ENCODE measurements around the gene SCT.

Gene SCT

GRCh38 chr11:623349-623869 lies 3.6 kb downstream of the SCT start:
- no peaks in the 10 kb centered on the region for H3K9me3 ChIP-seq (ENCODE audit: control insufficient read depth, insufficient read depth, low read length)
- no CpG with 5 or more reads among the region's 15 CpGs for WGBS (ENCODE audit: insufficient coverage, insufficient read length)
- no peak overlapping the region for H3K27ac ChIP-seq (ENCODE audit: low read length)
- H3K4me1 ChIP-seq (ENCODE audit: control insufficient read depth, insufficient read depth, low read length): no peaks in the 10 kb centered on the region
- H3K27me3 ChIP-seq (ENCODE audit: control insufficient read depth, insufficient read depth, low read length): peaks cover 4% of the 10 kb centered on the region
- no peaks in the 10 kb centered on the region for H3K36me3 ChIP-seq (ENCODE audit: control insufficient read depth, insufficient read depth, low read length)
- DNase-seq (ENCODE audit: low read depth, low spot score): no peak
- H3K4me3 ChIP-seq (ENCODE audit: low read length): no peak overlapping the region

GRCh38 chr11:621838-622237 lies 5.1 kb downstream of the SCT start:
- no peaks in the 10 kb centered on the region for H3K27me3 ChIP-seq (ENCODE audit: control insufficient read depth, insufficient read depth, low read length)
- no peaks in the 10 kb centered on the region for H3K9me3 ChIP-seq (ENCODE audit: control insufficient read depth, insufficient read depth, low read length)
- WGBS (ENCODE audit: insufficient coverage, insufficient read length): no CpG with 5 or more reads among the region's 27 CpGs
- no peaks in the 10 kb centered on the region for H3K36me3 ChIP-seq (ENCODE audit: control insufficient read depth, insufficient read depth, low read length)
- DNase-seq (ENCODE audit: low read depth, low spot score): no peak
- no peak overlapping the region for H3K27ac ChIP-seq (ENCODE audit: low read length)
- H3K4me3 ChIP-seq (ENCODE audit: low read length): no peak overlapping the region
- no peaks in the 10 kb centered on the region for H3K4me1 ChIP-seq (ENCODE audit: control insufficient read depth, insufficient read depth, low read length)

GRCh38 chr11:620935-621814 lies 5.8 kb downstream of the SCT start:
- Histone ChIP-seq H3K36me3 (ENCODE audit: control insufficient read depth, insufficient read depth, low read length) (no peaks in the 10 kb centered on the region), H3K4me3 (ENCODE audit: low read length) (no peak overlapping the region), H3K4me1 (ENCODE audit: control insufficient read depth, insufficient read depth, low read length) (no peaks in the 10 kb centered on the region), H3K27me3 (ENCODE audit: control insufficient read depth, insufficient read depth, low read length) (no peaks in the 10 kb centered on the region), H3K9me3 (ENCODE audit: control insufficient read depth, insufficient read depth, low read length) (no peaks in the 10 kb centered on the region), H3K27ac (ENCODE audit: low read length) (no peak overlapping the region)
- WGBS (ENCODE audit: insufficient coverage, insufficient read length): no CpG with 5 or more reads among the region's 45 CpGs
- DNase-seq (ENCODE audit: low read depth, low spot score): no peak

GRCh38 chr11:620201-620600 lies 6.8 kb downstream of the SCT start:
- WGBS (ENCODE audit: insufficient coverage, insufficient read length): no CpG with 5 or more reads among the region's 13 CpGs
- Histone ChIP-seq H3K4me1 (ENCODE audit: control insufficient read depth, insufficient read depth, low read length) (peaks cover 1% of the 10 kb centered on the region; the same call in 1 of the 2 replicates), H3K27ac (ENCODE audit: low read length) (no peak overlapping the region), H3K27me3 (ENCODE audit: control insufficient read depth, insufficient read depth, low read length) (no peaks in the 10 kb centered on the region), H3K4me3 (ENCODE audit: low read length) (no peak overlapping the region), H3K36me3 (ENCODE audit: control insufficient read depth, insufficient read depth, low read length) (no peaks in the 10 kb centered on the region), H3K9me3 (ENCODE audit: control insufficient read depth, insufficient read depth, low read length) (no peaks in the 10 kb centered on the region)
- no peak for DNase-seq (ENCODE audit: low read depth, low spot score)

GRCh38 chr11:619628-620050 lies 7.3 kb downstream of the SCT start:
- Histone ChIP-seq H3K27me3 (ENCODE audit: control insufficient read depth, insufficient read depth, low read length) (no peaks in the 10 kb centered on the region), H3K27ac (ENCODE audit: low read length) (no peak overlapping the region), H3K4me3 (ENCODE audit: low read length) (no peak overlapping the region), H3K36me3 (ENCODE audit: control insufficient read depth, insufficient read depth, low read length) (no peaks in the 10 kb centered on the region; the same call in 1 of the 2 replicates), H3K4me1 (ENCODE audit: control insufficient read depth, insufficient read depth, low read length) (peaks cover 1% of the 10 kb centered on the region; the same call in 1 of the 2 replicates), H3K9me3 (ENCODE audit: control insufficient read depth, insufficient read depth, low read length) (no peaks in the 10 kb centered on the region)
- DNase-seq (ENCODE audit: low read depth, low spot score): no peak
- no CpG with 5 or more reads among the region's 22 CpGs for WGBS (ENCODE audit: insufficient coverage, insufficient read length)

- Histone ChIP-seq H3K4me3 (ENCODE audit: low read length) (no peak overlapping the region), H3K27ac (ENCODE audit: low read length) (no peak overlapping the region), H3K4me1 (ENCODE audit: control insufficient read depth, insufficient read depth, low read length) (peaks cover 1% of the 10 kb centered on the region; the same call in 1 of the 2 replicates), H3K36me3 (ENCODE audit: control insufficient read depth, insufficient read depth, low read length) (no peaks in the 10 kb centered on the region; the same call in 1 of the 2 replicates), H3K9me3 (ENCODE audit: control insufficient read depth, insufficient read depth, low read length) (no peaks in the 10 kb centered on the region), H3K27me3 (ENCODE audit: control insufficient read depth, insufficient read depth, low read length) (no peaks in the 10 kb centered on the region)
- no peak for DNase-seq (ENCODE audit: low read depth, low spot score)
- WGBS (ENCODE audit: insufficient coverage, insufficient read length): no CpG with 5 or more reads among the region's 24 CpGs
These were observed 7.9 kb downstream of the SCT start for GRCh38 chr11:618856-619627.

GRCh38 chr11:617912-618682 lies 8.9 kb downstream of the SCT start:
- Histone ChIP-seq H3K27ac (ENCODE audit: low read length) (no peak overlapping the region), H3K36me3 (ENCODE audit: control insufficient read depth, insufficient read depth, low read length) (peaks cover 1% of the 10 kb centered on the region; the same call in 1 of the 2 replicates), H3K9me3 (ENCODE audit: control insufficient read depth, insufficient read depth, low read length) (no peaks in the 10 kb centered on the region), H3K27me3 (ENCODE audit: control insufficient read depth, insufficient read depth, low read length) (no peaks in the 10 kb centered on the region), H3K4me1 (ENCODE audit: control insufficient read depth, insufficient read depth, low read length) (peaks cover 3% of the 10 kb centered on the region; the same call in 1 of the 2 replicates), H3K4me3 (ENCODE audit: low read length) (no peak overlapping the region)
- WGBS (ENCODE audit: insufficient coverage, insufficient read length): no CpG with 5 or more reads among the region's 25 CpGs
- DNase-seq (ENCODE audit: low read depth, low spot score): no peak

- no peak overlapping the region for H3K4me3 ChIP-seq (ENCODE audit: low read length)
- no peak for DNase-seq (ENCODE audit: low read depth, low spot score)
- H3K4me1 ChIP-seq (ENCODE audit: control insufficient read depth, insufficient read depth, low read length): peaks cover 3% of the 10 kb centered on the region; the same call in 1 of the 2 replicates
- no peak overlapping the region for H3K27ac ChIP-seq (ENCODE audit: low read length)
- H3K27me3 ChIP-seq (ENCODE audit: control insufficient read depth, insufficient read depth, low read length): no peaks in the 10 kb centered on the region
- H3K36me3 ChIP-seq (ENCODE audit: control insufficient read depth, insufficient read depth, low read length): peaks cover 6% of the 10 kb centered on the region; the same call in 1 of the 2 replicates
- no peaks in the 10 kb centered on the region for H3K9me3 ChIP-seq (ENCODE audit: control insufficient read depth, insufficient read depth, low read length)
- WGBS (ENCODE audit: insufficient coverage, insufficient read length): no CpG with 5 or more reads among the region's 57 CpGs
These were observed 9.6 kb downstream of the SCT start for GRCh38 chr11:617199-617911.

- no peak for DNase-seq (ENCODE audit: low read depth, low spot score)
- Histone ChIP-seq H3K4me3 (ENCODE audit: low read length) (no peak overlapping the region), H3K9me3 (ENCODE audit: control insufficient read depth, insufficient read depth, low read length) (no peaks in the 10 kb centered on the region), H3K27me3 (ENCODE audit: control insufficient read depth, insufficient read depth, low read length) (no peaks in the 10 kb centered on the region), H3K27ac (ENCODE audit: low read length) (no peak overlapping the region), H3K4me1 (ENCODE audit: control insufficient read depth, insufficient read depth, low read length) (peaks cover 3% of the 10 kb centered on the region; the same call in 1 of the 2 replicates), H3K36me3 (ENCODE audit: control insufficient read depth, insufficient read depth, low read length) (peaks cover 6% of the 10 kb centered on the region; the same call in 1 of the 2 replicates)
- WGBS (ENCODE audit: insufficient coverage, insufficient read length): no CpG with 5 or more reads among the region's 39 CpGs
These were observed 10.4 kb downstream of the SCT start for GRCh38 chr11:616320-617198.

Measured in iPS DF 6.9 (cell line).